ENCODE measurements around the gene TMEM201.

The TMEM201 gene

DNA sequence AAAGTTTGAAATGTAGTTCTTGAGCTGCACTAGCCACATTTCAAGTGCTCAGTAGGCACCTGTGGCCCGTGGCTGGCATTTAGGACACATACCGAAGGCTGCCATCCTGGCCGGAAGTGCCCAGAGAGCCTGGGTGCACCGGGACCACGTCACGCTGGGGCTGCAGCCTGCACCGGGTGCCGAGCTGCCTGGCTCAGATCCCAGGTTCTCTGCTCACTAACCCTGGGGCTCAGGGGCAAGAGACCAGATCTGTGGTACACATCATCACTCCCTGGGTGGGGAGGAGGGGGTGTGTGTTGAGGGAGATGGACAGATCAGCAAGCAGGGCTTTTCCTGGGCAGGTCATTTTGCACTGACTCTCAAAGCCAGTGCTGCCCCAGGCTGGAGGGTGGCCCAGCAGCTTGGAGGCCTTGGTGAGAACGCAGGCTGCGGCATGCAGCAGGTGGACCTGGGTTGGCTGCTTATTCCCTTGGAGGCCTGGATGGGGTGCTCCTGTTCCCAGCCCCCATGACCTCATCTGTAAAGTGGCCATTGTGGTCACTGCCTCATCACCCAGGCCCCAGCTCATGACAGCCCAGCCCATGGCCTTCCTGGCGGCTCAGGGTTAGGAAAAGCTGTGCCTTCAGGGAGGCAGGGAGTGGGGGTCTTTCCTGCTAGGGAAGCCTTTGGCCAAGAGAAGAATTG is 23.6 kb downstream of the TMEM201 start:
- Histone ChIP-seq H3K9me3 (ENCODE audit: insufficient read depth, low read length, severe bottlenecking) (no peaks in the 10 kb centered on the region), H3K4me2 (ENCODE audit: insufficient read depth, low read length) (no peak overlapping the region), H4K20me1 (ENCODE audit: insufficient read depth, low read length) (peaks cover 5% of the 10 kb centered on the region; the same call in 1 of the 2 replicates), H3K27ac (ENCODE audit: low read length) (no peak overlapping the region), H3K27me3 (ENCODE audit: insufficient read depth, low read length, poor library complexity) (no peaks in the 10 kb centered on the region), H3K79me2 (ENCODE audit: insufficient read depth, low read length) (no peaks in the 10 kb centered on the region), H2AFZ (ENCODE audit: low read depth, low read length) (no peak overlapping the region), H3K4me1 (ENCODE audit: insufficient read depth, low read length) (no peaks in the 10 kb centered on the region), H3K36me3 (ENCODE audit: insufficient read depth, low read length) (peaks cover 66% of the 10 kb centered on the region), H3K4me3 (ENCODE audit: low read depth in 1 of 2, low read length in 2 of 2) (no peak overlapping the region), H3K9ac (ENCODE audit: low read depth, low read length) (no peak overlapping the region)
- TF ChIP-seq EZH2 (IDR thresholded peaks at IDR 0.05; ENCODE audit: borderline replicate concordance, low read depth, low read length, severe bottlenecking): no peak
- no peak for TF ChIP-seq CTCF (IDR thresholded peaks at IDR 0.05; ENCODE audit: borderline replicate concordance, extremely low read depth, low read length, poor library complexity, severe bottlenecking)
- no peak for ATAC-seq (ENCODE audit: insufficient read depth, low read depth)
- DNase-seq: no peak

GRCh38 chr1:9612871-9613624 is 24.3 kb downstream of the TMEM201 start:
- ATAC-seq (ENCODE audit: insufficient read depth, low read depth) (no peak), DNase-seq (no peak)
- TF ChIP-seq CTCF (IDR thresholded peaks at IDR 0.05; ENCODE audit: borderline replicate concordance, extremely low read depth, low read length, poor library complexity, severe bottlenecking): no peak
- no peak for TF ChIP-seq EZH2 (IDR thresholded peaks at IDR 0.05; ENCODE audit: borderline replicate concordance, low read depth, low read length, severe bottlenecking)
- no peaks in the 10 kb centered on the region for H3K4me1 ChIP-seq (ENCODE audit: insufficient read depth, low read length)
- no peaks in the 10 kb centered on the region for H3K9me3 ChIP-seq (ENCODE audit: insufficient read depth, low read length, severe bottlenecking)
- no peaks in the 10 kb centered on the region for H3K79me2 ChIP-seq (ENCODE audit: insufficient read depth, low read length)
- H3K4me2 ChIP-seq (ENCODE audit: insufficient read depth, low read length): no peak overlapping the region
- no peaks in the 10 kb centered on the region for H3K27me3 ChIP-seq (ENCODE audit: insufficient read depth, low read length, poor library complexity)
- peaks cover 5% of the 10 kb centered on the region; the same call in 1 of the 2 replicates for H4K20me1 ChIP-seq (ENCODE audit: insufficient read depth, low read length)
- no peak overlapping the region for H3K4me3 ChIP-seq (ENCODE audit: low read depth in 1 of 2, low read length in 2 of 2)
- H3K9ac ChIP-seq (ENCODE audit: low read depth, low read length): no peak overlapping the region
- no peak overlapping the region for H2AFZ ChIP-seq (ENCODE audit: low read depth, low read length)
- peaks cover 59% of the 10 kb centered on the region for H3K36me3 ChIP-seq (ENCODE audit: insufficient read depth, low read length)
- no peak overlapping the region for H3K27ac ChIP-seq (ENCODE audit: low read length)

DNA sequence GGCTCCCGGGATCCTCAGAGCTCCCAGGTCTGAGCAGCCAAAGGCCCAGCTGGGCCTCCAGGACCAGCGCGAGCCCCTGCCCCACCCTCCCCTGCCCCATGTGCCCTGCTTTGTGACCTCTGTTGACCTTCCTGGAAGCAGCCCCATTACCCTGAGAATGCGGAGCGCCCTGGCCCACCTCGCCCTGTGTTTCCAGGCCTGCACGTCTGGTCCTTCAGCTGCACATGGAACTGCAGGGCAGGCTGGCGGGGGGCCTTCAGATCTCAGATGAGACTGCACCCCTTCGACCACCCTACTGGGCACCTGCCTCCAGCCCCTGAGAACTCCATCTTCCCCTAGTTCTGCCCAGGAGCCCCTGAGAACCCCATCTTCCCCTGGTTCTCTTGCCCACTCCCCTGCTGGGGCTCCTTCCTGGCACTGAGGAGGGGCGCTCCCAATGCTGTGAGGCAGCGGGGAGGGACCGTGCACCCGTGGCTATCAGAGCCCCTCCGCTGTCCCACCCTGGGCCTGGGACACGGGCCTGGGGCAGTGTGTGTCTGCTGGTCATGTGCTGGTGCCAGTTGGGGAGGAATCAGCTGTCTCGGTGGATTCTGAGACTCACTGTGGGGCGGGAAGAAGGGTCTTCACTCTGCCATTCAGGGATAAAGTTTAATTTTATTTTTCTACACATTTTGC is 25.1 kb downstream of the TMEM201 start:
- Histone ChIP-seq H3K4me1 (ENCODE audit: insufficient read depth, low read length) (no peaks in the 10 kb centered on the region), H3K36me3 (ENCODE audit: insufficient read depth, low read length) (peaks cover 52% of the 10 kb centered on the region), H3K27ac (ENCODE audit: low read length) (no peak overlapping the region), H4K20me1 (ENCODE audit: insufficient read depth, low read length) (peaks cover 5% of the 10 kb centered on the region; the same call in 1 of the 2 replicates), H3K9ac (ENCODE audit: low read depth, low read length) (no peak overlapping the region), H3K9me3 (ENCODE audit: insufficient read depth, low read length, severe bottlenecking) (no peaks in the 10 kb centered on the region), H3K79me2 (ENCODE audit: insufficient read depth, low read length) (no peaks in the 10 kb centered on the region), H2AFZ (ENCODE audit: low read depth, low read length) (no peak overlapping the region), H3K27me3 (ENCODE audit: insufficient read depth, low read length, poor library complexity) (no peaks in the 10 kb centered on the region), H3K4me2 (ENCODE audit: insufficient read depth, low read length) (no peak overlapping the region), H3K4me3 (ENCODE audit: low read depth in 1 of 2, low read length in 2 of 2) (no peak overlapping the region)
- DNase-seq (no peak), ATAC-seq (ENCODE audit: insufficient read depth, low read depth) (no peak)
- TF ChIP-seq CTCF (IDR thresholded peaks at IDR 0.05; ENCODE audit: borderline replicate concordance, extremely low read depth, low read length, poor library complexity, severe bottlenecking) (no peak), EZH2 (IDR thresholded peaks at IDR 0.05; ENCODE audit: borderline replicate concordance, low read depth, low read length, severe bottlenecking) (no peak)

Measured in DND-41 (cell line).